GM21786 (cell line): Measurements from ENCODE around the gene COL20A1.

Experiments
- ATAC-seq: cut with Tn5 transposase; IDR thresholded peaks from one replicate; pipeline ENCODE4 v1.9.1; 2021; ENCODE audit not compliant: unreplicated experiment

Gene COL20A1

GRCh38 chr20:63261060-63261794, 31.8 kb upstream of the COL20A1 start:
- no peak for ATAC-seq

GRCh38 chr20:63261795-63262528, 31.0 kb upstream of the COL20A1 start:
- ATAC-seq = no peak

- ATAC-seq = no peak
Measured at GRCh38 chr20:63262836-63263235, 30.1 kb upstream of the COL20A1 start.

GRCh38 chr20:63264000-63264399, 29.0 kb upstream of the COL20A1 start:
- no peak for ATAC-seq

GRCh38 chr20:63264519-63264918, 28.5 kb upstream of the COL20A1 start:
- no peak for ATAC-seq

- ATAC-seq = no peak
Measured at GRCh38 chr20:63265891-63266515, 27.0 kb upstream of the COL20A1 start.

GRCh38 chr20:63267691-63268090, 25.3 kb upstream of the COL20A1 start:
- ATAC-seq = no peak

GRCh38 chr20:63268256-63268655, 24.7 kb upstream of the COL20A1 start:
- ATAC-seq = no peak

GRCh38 chr20:63268671-63269439, 24.1 kb upstream of the COL20A1 start:
- ATAC-seq = no peak

- no peak for ATAC-seq
Measured at GRCh38 chr20:63269724-63270123, 23.3 kb upstream of the COL20A1 start.

- ATAC-seq = no peak
Measured at GRCh38 chr20:63270606-63271325, 22.2 kb upstream of the COL20A1 start.

- peak; percentile 92 for ATAC-seq
Measured at GRCh38 chr20:63272105-63273058, 20.6 kb upstream of the COL20A1 start, which contains the start of gene ARFGAP1. Gene ARFGAP1 (plus strand): TSS chr20:63272813. CDS start chr20:63275581, 2,768 bp downstream.

GRCh38 chr20:63273059-63273579, 19.9 kb upstream of the COL20A1 start:
- no peak for ATAC-seq

- no peak for ATAC-seq
Measured at GRCh38 chr20:63273635-63274380, 19.2 kb upstream of the COL20A1 start.

- ATAC-seq = no peak
Measured at GRCh38 chr20:63274381-63275228, 18.4 kb upstream of the COL20A1 start.

- no peak for ATAC-seq
Measured at GRCh38 chr20:63275825-63276224, 17.2 kb upstream of the COL20A1 start.

GRCh38 chr20:63276956-63277355, 16.0 kb upstream of the COL20A1 start:
- ATAC-seq = no peak
